Psoas muscle (tissue), 8 donors: Measurements from ENCODE around the gene FAM118A. TPM values are rescaled to one million over a fixed set of nuclear protein-coding genes. Genes with fewer than 3 reads are reported as not detected.
A peak's percentile ranks its signal among the peaks of the same experiment; 100 is the strongest.
"Not testable (repeated sequence)": the region's sequence is repeated elsewhere in the genome, so short reads cannot be mapped to it uniquely, and the experiment has no call there.

ENCODE experiments used
- ATAC-seq, 4 donors: fragments of 200-7000 bp; cut with Tn5 transposase; one replicate each; pipeline ENCODE4 v1.9.1; 2020; ENCODE audit warnings: moderate library complexity in 3 of 4, mild to moderate bottlenecking in 2 of 4
- DNase-seq, 2 donors: peaks; one replicate each; pipeline ENCODE4 v3.0.0-alpha.2; 2020
- H3K27ac ChIP-seq: fragments of 200-600 bp; one replicate; pipeline ENCODE4 v1.8.0; 2022
- H3K27me3 ChIP-seq, 3 donors: fragments of 200-600 bp in 1 of 3; one replicate each; pipeline versions ENCODE4 v1.6.1 to v1.8.0; 2013 to 2022; ENCODE audit warnings: low read length in 2 of 3, mild to moderate bottlenecking in 2 of 3, moderate library complexity in 1 of 3; ENCODE audit not compliant: insufficient read depth in 3 of 3
- H3K36me3 ChIP-seq, 2 donors: fragments of 200-600 bp in 1 of 2; one replicate each; pipeline versions ENCODE4 v1.6.1 to v1.8.0; 2013 to 2022; ENCODE audit warnings: low read depth in 1 of 2, mild to moderate bottlenecking in 1 of 2, moderate library complexity in 1 of 2; ENCODE audit not compliant: insufficient read depth in 1 of 2
- H3K4me1 ChIP-seq: fragments of 200-600 bp; one replicate; pipeline ENCODE4 v1.8.0; 2022
- H3K4me3 ChIP-seq: fragments of 200-600 bp; one replicate; pipeline ENCODE4 v1.8.0; 2022; ENCODE audit warnings: mild to moderate bottlenecking
- H3K9me3 ChIP-seq: fragments of 200-600 bp; one replicate; pipeline ENCODE4 v1.8.0; 2022
- CTCF ChIP-seq: fragments of 200-600 bp; IDR thresholded peaks from one replicate; pipeline ENCODE4 v1.8.0; 2022; ENCODE audit warnings: antibody characterized with exemption
- WGBS, 3 donors: extraction: QIAGEN DNeasy Blood & Tissue Kit; methylation state at CpG; one replicate each; pipeline versions ENCODE4 v1.1.6 to v1.1.7; 2013; 5-methylcytosine and 5-hydroxymethylcytosine counted together
- intact Hi-C, 2 donors: fragments of 100-400 bp; cut with DNase I; formaldehyde crosslinking; loops; one replicate each; pipeline versions ENCODE4 v1.11.0 to v1.14.2; 2022
- polyA plus RNA-seq, 3 donors: library from polyadenylated mRNA; stranded (reverse); fragments of 200-250 nt; gene quantifications; one replicate each; pipeline ENCODE4 v1.2.3, GENCODE V29; 2013
- total RNA-seq, 4 donors: library from RNA; stranded (reverse); fragmentation: NEBNext Ultra II Directional in 2 of 4; extraction: Animal tissue kit (Norgen Biotek cat#: 25700) in 2 of 4; gene quantifications; one replicate each; pipeline versions ENCODE4 v1.2.1 to v1.2.4, GENCODE V29; 2021 to 2023
- donor health status: healthy with polysubstance abuse.
- donor health status: DM: no; HTN: no; CAD: no; lungs with moderate emphysema.
- donor health status: Bipolar disorder and iron deficiency.
- donor health status: healthy.
- donor health status: DM: yes; HTN: yes; CAD: no.
- donor health status: DM: no; HTN: no; CAD: no.
- donor health status: DM: no; HTN: no; CAD: no.
- donor health status: DM: yes; HTN: yes; CAD: no.

FAM118A gene
- total and polyA plus RNA-seq, 7 donors = 5.8 to 25.5 (median 16.1) TPM

GRCh38 chr22:45323695-45324094, 14.0 kb downstream of the FAM118A start:
- WGBS, 3 donors = 44 to 56% (median 51%) methylated on average over 7 of the region's 7 CpGs
- peaks cover 31% of the 10 kb centered on the region for H3K4me1 ChIP-seq

GRCh38 chr22:45324311-45324711, 14.6 kb downstream of the FAM118A start:
- 83 to 90% (median 86%) methylated on average over 12 of the region's 12 CpGs for WGBS, 3 donors
- H3K27ac ChIP-seq = peak overlapping the region; percentile 84

More at GRCh38 chr22:45323695-45324094, 14.0 kb downstream of the FAM118A start:
- Histone ChIP-seq H3K27ac (peak overlapping the region; percentile 84), H3K4me3 (no peak overlapping the region), H3K27me3 (no peaks in the 10 kb centered on the region), H3K36me3 (peaks cover 0 to 26% of the 10 kb centered on the region in 2 donors), H3K9me3 (no peaks in the 10 kb centered on the region)
- intact Hi-C loops = no loop called here
- DNase-seq (no peak), ATAC-seq (peak; percentile 34 to 91 (median 82))
- TF ChIP-seq CTCF = no peak

GRCh38 chr22:45328261-45328660, 18.5 kb downstream of the FAM118A start:
- H3K27me3 ChIP-seq, intact Hi-C loops, DNase-seq, ATAC-seq, H3K4me3 ChIP-seq, H3K9me3 ChIP-seq: not testable (repeated sequence)
- Histone ChIP-seq H3K36me3 (peaks cover 0 to 31% of the 10 kb centered on the region in 2 donors), H3K4me1 (peaks cover 56% of the 10 kb centered on the region), H3K27ac (peak overlapping the region; percentile 89)
- 85 to 94% (median 88%) methylated on average over 7 of the region's 8 CpGs for WGBS, 3 donors

More at GRCh38 chr22:45324311-45324711, 14.6 kb downstream of the FAM118A start:
- intact Hi-C loops = no loop called here
- H3K27me3 ChIP-seq = no peaks in the 10 kb centered on the region
- DNase-seq = no peak
- TF ChIP-seq CTCF = no peak
- peaks cover 31% of the 10 kb centered on the region for H3K4me1 ChIP-seq
- no peak overlapping the region for H3K4me3 ChIP-seq
- no peaks in the 10 kb centered on the region for H3K9me3 ChIP-seq
- H3K36me3 ChIP-seq = peaks cover 0 to 26% of the 10 kb centered on the region in 2 donors
- ATAC-seq = peak; percentile 44 to 73 (median 66)

GRCh38 chr22:45328822-45329529, 19.2 kb downstream of the FAM118A start:
- WGBS, 3 donors = 23 to 32% (median 28%) methylated on average over 8 of the region's 8 CpGs

More at GRCh38 chr22:45328822-45329529, 19.2 kb downstream of the FAM118A start:
- Histone ChIP-seq H3K36me3 (peaks cover 0 to 26% of the 10 kb centered on the region in 2 donors), H3K27ac (peak overlapping the region; percentile 89), H3K4me3 (no peak overlapping the region), H3K4me1 (peaks cover 58% of the 10 kb centered on the region), H3K9me3 (no peaks in the 10 kb centered on the region), H3K27me3 (no peaks in the 10 kb centered on the region)
- peak; percentile 43 to 74 (median 64) for ATAC-seq
- DNase-seq = peak; percentile 70 to 84
- no peak for TF ChIP-seq CTCF
- intact Hi-C loops = no loop called here
